GDM1 (cell line): ENCODE measurements around the gene SDK1.

ENCODE experiments used
- DNase-seq: peaks from one replicate; lab custom pipeline; 2025; lab: John Stamatoyannopoulos, UW

Gene SDK1

DNA sequence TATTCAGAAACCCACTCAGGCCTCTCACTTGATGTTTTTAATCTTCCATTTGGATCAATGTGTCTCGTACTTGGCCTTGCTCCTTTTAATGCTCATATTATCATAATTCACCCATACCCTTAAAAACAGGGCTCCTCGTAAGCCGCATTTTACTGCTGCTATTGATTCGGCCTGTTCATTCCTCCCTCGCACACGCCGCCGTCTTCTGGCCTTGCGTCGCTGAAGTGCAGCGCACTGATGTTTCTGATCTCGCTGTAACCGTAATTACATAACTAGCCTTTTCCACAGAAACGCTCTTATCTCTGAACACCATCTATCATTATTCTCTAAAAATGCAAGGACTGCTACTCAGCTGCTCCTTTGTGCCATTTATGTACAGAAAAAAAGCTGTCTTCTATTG is 836.5 kb downstream of the SDK1 start:
- DNase-seq = no peak

- no peak for DNase-seq
Measured at GRCh38 chr7:4138866-4139265, 837.8 kb downstream of the SDK1 start.

GRCh38 chr7:4139656-4140625 is 838.9 kb downstream of the SDK1 start:
- no peak for DNase-seq

DNA sequence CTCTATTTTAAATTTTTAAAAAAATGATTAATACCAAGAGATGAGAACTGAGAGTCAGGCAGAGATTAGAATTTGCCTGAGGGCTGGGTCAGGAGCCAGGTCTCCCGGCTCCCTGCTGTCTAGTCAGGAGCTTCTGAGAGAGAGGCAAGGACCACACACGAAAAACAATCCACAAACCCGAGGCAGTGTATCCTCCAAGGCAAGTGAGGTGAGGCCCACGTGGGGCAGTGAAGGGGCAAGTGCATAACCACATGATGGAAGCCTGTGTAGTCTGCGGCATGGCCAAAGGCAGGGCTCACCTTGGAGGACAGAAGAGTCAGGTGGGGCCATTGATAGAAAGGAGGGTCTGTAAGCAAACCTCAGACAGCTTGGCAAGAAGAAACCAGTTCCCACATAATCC is 839.9 kb downstream of the SDK1 start:
- no peak for DNase-seq

DNA sequence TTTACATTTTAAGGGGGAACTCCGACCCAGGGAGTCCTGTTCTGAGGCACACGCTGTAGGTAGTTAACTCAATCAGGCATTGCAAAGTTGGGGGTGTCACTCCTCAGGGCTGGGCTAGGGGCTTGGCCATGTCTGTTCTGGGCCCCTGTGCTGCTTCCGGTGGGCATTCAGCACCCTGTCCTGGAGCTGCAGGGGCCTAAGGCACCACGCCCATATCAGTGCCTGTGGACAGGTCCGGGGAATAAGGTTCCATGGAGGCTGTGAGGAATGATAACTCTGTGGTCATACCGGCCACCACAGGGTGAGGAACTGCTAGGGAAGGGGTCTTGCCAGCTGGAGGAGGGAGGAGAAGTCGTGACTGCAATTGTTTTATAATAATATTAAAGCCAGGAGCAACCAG is 842.0 kb downstream of the SDK1 start:
- DNase-seq = no peak

- DNase-seq = no peak
Measured at GRCh38 chr7:4143511-4144171, 842.6 kb downstream of the SDK1 start.

GRCh38 chr7:4144172-4144701 is 843.2 kb downstream of the SDK1 start:
- DNase-seq = no peak

DNA sequence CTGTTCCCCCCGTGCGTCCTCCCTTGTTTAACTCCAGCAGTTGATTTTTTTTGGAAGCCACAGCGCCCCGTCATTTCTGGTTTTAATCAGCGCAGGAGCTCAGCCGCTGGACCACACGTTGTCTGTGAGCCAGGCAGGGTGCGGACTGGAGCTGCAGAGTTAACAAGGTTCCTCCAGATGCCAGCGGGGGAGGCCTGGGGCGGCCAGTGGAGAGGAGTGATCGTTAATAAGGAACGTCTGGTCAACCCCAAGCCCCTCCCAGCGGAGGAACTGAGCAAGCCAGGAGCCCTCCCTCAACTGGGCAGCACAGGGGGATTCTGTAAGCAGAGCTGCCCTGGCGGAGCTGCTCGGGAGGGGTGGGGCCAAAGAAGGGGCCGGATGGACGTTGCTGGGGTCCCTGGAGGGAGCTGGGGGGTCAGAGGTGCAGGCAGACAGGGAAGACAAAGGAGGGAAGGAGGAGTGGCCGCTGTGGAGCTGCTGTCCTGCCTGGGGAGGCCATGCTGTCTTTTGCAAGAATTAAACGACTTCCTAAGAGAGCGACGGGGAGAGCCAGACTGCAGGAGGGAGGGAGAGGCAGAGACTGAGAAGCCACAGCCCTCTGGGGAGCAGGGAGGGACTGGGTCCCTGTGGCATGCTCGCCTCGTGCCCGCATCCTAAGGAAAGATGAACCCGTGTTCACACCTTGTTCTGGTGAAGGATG is 843.9 kb downstream of the SDK1 start:
- DNase-seq = no peak

GRCh38 chr7:4145576-4145975 is 844.5 kb downstream of the SDK1 start:
- no peak for DNase-seq

DNA sequence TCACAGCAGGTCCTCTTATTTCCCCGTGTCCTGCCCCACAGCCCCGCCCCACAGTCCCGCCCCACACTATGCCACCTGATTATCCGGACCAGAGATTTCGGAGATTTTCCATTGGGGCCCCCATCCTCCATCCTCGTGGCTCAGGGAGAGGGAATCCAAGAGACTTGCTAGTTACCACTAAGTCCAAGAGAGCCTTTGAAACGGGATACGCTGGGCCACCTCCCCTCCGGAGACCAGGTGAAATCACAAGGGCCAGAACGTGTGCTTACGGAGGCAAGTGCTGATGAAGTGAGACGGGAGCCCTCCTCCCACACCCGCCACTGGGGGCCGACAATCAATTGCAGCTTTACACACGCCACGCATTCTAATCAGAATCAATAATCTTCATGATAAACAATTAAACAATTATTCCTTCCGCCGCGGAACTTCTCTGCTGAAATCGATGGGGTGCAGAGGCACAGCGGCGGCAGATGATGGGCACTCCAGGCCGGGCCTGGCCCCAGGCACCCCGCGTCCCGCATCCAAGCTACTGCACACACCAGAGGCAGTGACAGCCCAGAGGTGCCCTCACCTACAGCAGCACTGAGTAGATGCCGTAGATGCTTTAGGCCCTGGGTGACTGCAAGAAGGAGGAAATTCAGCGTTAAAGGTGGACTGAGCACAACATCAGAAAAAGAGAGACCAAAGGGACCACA is 847.0 kb downstream of the SDK1 start:
- DNase-seq = no peak

GRCh38 chr7:4149236-4149635 is 848.2 kb downstream of the SDK1 start:
- DNase-seq = no peak

- no peak for DNase-seq
Measured at GRCh38 chr7:4149645-4150044, 848.6 kb downstream of the SDK1 start.

GRCh38 chr7:4150731-4151130 is 849.7 kb downstream of the SDK1 start:
- no peak for DNase-seq

GRCh38 chr7:4151524-4151923 is 850.5 kb downstream of the SDK1 start:
- DNase-seq = no peak

DNA sequence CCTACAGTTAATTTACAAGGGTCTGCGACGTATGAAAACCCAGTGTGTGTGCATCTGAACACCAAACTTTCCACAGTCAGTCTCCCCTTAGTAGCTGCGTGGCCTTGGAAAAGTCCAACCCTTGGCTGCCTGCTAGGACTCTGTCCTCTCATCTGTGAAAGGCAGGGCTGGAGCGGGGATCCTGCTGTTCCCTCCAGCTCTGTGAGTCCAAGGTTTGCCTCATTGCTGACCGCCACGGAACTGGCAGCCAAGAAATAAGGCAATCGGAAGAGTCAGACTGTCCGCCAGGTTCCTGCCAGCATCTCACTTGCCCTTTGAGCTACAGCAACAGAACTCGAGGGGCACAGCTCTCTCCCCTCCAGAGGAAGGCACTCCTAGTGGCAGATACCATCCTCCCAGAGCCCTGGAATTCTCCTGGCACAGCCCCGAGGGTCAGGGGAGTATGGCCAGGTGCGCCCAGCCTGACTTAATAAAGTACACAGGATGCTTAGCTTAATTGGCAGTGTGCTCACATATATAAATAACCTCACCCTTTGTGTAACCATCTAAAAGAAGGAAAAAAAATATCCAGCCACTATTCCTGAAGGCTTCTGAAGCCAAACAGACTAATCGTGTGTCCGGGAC is 851.0 kb downstream of the SDK1 start:
- no peak for DNase-seq

GRCh38 chr7:4154882-4155535 is 854.0 kb downstream of the SDK1 start:
- DNase-seq = no peak

GRCh38 chr7:4156190-4156589 is 855.1 kb downstream of the SDK1 start:
- DNase-seq = no peak

GRCh38 chr7:4157651-4158050 is 856.6 kb downstream of the SDK1 start:
- DNase-seq = no peak

DNA sequence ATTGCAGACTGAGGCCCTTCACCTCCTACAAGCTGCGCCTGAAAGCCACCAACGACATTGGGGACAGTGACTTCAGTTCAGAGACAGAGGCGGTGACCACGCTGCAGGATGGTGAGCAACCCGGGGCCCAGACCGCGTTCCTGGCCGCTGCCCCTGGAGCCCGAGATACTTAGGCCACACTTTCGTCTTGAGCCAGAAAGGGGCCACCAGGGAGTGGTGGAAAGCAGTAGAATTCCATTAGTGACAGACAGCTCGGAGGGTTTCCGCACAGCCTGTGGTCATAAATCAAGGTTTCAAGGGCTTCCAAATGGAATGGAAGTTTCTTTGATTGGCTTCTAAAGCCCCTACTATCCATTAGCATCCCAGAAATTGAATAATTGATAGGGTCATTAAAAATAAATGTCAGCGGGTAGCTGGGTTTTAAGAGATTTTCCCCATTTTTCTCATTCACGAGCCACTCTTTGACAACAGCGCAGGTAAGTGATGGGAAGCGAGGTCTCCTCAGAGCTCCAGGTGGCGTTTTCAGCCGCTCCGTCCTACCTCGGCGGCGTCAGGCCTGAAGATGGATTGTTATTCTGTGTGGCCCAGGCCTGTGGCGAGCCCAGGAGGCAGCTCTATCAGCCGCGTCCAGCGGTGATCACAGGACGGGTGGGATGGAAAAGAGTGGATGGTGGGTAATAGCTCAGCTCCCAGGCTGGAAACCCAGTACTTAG is 857.5 kb downstream of the SDK1 start:
- DNase-seq = no peak

- DNase-seq = no peak
Measured at GRCh38 chr7:4159154-4159501, 858.1 kb downstream of the SDK1 start.
